Ramos (cell line): Measurements from ENCODE around the gene PPIA.
"Not testable (repeated sequence)": the region's sequence is repeated elsewhere in the genome, so short reads cannot be mapped to it uniquely, and the experiment has no call there.

Experiments used
- in situ Hi-C: fragments of 300-500 bp; cut with MboI; formaldehyde crosslinking; loops from one replicate; pipeline ENCODE4 v1.14.3; 2022; ENCODE audit warnings: low sequenced_read_pairs; ENCODE audit not compliant: unreplicated experiment

The PPIA gene

DNA sequence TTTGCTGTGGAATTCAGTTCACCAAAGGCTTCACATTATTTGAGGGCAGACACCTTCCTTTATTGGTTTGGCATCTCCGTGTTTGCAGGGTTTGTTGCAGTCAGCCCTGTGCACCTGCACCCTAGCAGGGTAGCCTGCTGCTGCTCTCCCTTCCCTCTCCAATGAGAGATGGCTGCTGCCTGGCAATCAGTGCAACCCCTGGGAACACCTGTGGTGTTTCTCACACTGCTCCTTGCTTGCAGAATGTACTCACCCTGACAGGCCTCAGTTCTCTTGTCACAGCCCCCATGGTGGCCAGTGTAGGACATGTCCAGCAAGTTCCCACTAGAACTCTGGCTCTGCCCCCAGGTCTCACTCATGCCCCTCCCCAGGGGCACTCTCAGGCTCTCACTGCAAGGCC, 12.1 kb upstream of the PPIA start:
- in situ Hi-C loops, result no loop called here

DNA sequence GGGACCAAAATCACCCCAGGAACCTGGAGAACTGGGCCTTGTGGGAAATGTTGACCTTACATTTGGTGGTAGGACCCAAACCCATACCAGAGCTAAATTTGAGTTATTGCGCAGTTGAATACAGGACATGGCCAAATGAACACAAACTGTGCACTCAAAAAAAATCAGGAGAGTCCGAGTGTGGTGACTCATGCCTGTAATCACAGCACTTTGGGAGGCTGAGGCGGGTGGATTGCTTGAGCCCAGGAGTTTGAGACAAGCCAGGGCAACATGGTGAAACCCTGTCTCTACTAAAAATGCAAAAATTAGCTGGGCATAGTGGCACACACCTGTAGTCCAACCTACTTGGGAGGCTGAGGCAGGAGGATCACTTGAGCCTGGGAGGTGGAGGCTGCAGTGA, 11.3 kb upstream of the PPIA start:
- in situ Hi-C loops, result not testable (repeated sequence)

DNA sequence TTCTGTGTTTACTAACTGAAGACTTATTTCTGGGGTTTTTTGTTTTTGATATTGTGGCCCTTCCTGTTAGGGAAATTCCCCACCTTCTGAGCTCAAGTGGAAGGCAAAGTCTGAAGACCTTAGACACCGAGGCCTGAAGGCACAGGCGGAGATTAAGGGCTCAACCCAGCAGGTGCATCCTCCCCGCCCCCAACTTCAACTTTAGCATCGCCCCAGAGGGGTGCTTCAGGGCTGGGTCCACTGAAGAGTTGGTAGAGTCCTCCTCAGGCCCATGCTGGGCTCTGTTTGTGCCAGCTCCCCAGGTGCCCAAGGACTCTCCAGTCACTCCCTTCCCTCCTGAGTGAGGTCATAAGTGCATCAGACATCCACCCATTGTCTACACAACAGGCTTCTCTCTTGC, 9.4 kb upstream of the PPIA start:
- in situ Hi-C loops, result no loop called here

DNA sequence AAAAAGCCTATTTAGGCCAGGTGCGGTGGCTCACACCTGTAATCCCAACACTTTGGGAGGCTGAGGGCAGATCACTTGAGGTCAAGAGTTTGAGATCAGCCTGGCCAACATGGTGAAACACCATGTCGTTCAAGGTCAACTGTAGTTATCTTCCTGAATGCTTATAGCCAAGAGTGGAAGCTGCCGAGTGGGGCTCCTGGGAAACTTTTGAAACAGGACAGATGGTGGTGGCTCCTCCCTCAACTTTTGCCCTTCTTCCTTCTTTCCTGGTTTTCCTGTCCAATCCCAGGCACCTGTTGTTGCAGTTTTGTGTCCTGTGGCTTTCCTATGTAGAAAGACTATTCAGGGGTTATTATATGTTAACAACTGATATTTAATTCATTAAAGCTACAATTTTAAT, 8.7 kb upstream of the PPIA start:
- in situ Hi-C loops, result no loop called here

DNA sequence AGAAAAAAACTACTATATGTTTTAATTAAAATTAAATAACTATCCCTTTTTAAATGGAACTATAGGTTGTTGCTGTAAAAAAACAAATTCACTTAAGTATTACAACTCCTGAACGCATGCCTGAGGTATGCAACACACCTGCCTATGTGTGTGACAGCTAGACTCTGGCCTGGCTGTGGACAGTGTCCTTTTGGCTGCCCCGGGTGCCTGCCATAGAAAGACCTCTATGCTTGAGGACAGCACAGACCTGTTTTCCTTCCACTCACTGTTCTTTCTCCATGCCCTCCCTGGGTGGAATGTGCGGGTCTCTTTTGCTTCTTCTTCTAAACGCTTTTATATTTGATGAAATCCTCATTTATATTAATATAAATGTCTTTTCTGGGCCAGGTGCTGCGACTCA, 6.5 kb upstream of the PPIA start:
- in situ Hi-C loops, result no loop called here

DNA sequence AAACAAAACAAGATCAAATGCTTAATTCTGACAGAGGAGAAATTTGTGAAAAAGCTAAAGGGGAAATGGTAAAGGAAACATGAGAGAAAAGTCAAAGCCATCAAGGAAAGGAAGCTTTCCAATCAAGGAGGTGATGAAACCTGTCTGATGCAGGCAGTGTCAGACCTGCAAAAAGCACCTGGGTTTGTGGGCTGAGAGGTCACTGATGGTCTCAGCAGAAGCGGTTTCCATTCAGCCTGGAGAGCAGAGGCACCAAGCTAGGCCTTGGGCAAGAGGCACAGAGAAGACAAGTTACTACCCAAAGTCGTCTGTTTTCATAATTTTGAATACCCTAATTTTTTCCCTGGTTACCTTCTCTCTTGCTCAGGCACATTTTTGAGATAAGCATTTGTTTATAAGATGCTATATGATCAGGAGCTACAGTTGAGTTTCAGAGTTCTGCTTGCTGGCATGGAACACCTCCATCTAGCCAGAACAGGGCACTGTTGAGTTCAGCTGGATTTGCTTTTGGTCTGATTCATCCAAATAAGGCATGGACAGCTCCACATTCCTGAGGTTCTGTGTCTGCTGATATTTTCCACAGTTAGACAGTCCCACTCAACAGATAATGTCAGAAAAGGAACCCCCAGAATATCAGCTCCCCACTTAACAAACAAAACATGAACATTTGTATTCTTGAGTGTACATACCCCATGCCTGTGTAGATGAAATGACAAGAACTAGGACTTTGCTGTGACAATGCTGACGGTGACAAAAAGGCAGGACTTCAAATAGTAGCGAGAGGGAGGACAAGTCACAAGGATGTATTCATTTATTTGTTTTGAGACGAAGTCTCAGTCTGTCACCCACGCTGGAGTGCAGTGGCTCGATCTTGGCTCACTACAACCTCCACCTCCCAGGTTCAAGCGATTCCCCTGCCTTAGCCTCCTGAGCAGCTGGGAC, 4.9 kb upstream of the PPIA start:
- in situ Hi-C loops, result no loop called here

DNA sequence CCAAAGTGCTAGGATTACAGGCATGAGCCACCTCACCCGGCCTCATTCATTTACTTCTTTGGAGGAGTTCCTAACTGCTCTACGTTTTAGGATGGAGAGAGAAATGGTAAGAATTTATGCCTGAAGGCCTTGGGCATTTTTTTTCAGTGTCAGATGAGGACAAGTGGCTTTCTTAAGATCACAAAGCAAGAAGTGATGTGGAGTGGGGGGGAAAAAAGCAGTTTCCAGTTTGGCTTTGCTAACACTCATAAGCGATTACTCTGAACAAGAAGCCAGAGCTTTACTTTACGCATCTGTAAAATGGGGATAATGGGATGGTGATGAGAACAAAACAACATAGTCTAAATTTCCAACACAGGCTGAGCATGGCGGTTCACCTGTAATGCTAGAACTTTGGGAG, 2.6 kb upstream of the PPIA start:
- in situ Hi-C loops, result no loop called here

DNA sequence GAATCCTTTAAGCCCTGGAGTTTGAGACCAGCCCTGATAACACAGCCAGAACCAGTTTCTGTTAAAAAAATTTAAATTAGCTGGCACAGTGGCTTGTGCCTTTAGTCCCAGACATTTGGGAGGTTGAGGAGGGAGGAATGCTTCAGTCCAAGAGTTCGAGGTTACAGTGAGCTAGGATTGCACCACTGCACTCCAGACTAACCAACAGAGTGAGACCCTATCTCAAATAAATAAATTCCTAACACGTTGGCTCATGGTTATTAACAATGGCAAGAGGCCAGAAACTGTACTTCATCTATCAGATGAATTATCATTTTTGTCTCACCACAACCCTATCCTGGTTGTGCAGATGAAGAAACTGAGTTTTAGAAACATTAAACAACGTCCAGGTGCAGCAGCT, 2.1 kb upstream of the PPIA start:
- in situ Hi-C loops, result no loop called here

DNA sequence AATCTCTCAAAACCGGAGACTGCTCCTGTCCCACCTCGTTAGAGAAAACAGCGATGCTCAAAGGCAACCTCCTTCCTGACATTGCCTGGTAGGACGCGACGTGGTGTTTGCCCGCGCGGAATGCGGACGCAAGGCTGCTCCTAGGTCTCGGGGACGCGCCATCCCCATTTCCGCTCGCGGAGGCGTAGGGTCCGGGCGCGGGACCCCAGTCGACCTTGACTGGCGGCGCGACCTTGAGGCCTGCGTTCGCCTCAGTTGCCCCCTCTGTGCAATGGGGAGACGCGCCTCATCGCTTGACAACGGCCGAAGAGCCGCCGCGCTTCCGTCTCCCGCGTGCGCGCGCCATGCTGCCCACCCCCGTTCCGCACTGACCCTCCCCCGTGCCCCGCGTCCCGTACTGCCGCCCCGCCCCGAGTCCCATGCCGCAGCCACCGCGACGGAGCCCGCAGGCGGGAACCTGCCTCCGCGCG, 412 bp upstream of the PPIA start:
- in situ Hi-C loops, result no loop called here

DNA sequence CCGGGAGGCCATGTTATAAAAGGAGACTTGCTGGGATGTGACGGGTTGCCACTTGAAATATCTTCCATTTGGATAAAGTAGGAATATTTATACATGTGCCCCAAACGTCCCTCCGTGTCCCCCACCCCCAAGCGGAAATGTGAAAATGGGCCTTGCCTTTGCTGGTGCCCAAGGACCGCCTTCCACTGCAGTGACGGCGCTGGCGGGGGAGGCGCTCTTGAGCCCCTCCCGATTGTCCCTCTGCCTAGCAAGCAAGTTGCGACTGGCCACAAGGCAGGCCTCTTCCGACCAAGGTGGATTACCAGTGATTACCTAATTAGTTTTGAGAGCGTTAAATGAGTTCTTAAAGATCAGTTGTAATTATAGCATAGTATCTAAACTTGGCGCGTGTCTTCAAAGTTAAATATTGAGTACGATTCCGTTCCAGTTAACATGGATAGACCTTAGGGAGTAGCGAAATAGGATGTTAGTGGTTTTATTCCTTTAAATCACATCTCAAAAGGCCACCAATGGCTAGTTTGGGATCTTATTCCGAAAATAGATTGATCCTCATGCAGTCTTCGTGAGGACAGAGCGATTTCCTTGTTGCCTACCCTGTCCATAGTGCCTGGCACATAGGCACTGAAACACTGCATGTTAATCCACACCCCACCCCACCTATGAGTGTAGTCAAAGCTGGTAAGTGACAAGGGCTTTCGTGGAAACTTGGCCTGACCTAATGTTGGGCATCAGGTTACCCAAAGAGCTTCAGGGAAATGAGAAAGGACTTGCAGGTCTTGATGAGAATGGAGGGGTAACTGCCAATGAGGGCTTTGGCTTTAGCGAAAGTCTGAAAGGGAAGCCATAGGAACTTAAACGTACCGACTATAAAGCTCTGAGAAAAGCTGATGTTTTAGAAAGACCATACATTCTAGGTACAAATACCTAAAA, 1.1 kb downstream of the PPIA start:
- in situ Hi-C loops, result no loop called here

DNA sequence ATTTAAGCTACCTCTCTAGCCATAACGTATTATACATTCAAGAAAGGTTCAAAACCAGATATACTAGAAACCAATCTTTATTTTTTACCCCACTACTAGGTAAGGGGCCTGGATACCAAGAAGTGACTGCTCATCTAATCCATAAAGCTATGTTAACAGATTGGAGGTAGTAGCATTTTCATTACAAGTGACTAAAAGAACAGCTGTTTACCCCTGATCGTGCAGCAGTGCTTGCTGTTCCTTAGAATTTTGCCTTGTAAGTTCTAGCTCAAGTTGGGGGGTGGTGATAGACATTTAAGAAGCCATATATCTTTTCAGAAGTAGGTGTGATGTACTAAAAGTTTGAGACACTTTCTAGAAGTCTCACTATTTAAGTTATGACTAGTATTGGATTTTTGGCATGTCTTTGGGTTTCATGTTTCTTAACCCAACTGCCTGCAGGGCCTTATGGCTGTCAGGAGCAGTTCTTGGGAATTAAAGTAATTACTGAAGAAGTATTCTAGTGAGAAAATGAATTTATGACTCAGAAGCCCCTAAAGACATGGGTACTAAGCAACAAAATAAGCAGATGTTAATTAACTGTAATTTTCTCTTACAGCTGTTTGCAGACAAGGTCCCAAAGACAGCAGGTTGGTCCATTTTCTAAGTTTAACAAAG, 2.3 kb downstream of the PPIA start:
- in situ Hi-C loops, result no loop called here

DNA sequence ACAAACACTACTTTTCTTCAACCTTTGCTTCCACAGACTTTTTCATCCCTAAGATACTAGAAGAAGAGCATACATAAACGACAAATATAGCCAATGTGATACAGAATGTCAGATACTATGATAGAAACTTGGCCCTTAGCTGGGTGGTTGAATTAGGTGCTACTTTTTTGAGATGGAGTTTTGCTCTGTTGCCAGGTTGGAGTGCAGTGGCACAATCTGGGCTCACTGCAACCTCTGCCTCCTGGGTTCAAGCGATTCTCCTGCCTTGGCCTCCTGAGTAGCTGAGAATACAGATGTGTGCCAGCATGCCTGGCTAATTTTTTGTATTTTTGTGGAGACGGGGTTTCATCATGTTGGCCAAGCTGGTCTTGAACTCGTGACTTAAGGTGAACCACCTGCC, 3.5 kb downstream of the PPIA start:
- in situ Hi-C loops, result no loop called here

DNA sequence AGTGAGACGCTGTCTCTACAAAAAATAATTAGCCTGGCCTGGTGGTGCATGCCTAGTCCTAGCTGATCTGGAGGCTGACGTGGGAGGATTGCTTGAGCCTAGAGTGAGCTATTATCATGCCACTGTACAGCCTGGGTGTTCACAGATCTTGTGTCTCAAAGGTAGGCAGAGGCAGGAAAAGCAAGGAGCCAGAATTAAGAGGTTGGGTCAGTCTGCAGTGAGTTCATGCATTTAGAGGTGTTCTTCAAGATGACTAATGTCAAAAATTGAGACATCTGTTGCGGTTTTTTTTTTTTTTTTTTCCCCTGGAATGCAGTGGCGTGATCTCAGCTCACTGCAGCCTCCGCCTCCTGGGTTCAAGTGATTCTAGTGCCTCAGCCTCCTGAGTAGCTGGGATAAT, 5.4 kb downstream of the PPIA start:
- in situ Hi-C loops, result no loop called here

DNA sequence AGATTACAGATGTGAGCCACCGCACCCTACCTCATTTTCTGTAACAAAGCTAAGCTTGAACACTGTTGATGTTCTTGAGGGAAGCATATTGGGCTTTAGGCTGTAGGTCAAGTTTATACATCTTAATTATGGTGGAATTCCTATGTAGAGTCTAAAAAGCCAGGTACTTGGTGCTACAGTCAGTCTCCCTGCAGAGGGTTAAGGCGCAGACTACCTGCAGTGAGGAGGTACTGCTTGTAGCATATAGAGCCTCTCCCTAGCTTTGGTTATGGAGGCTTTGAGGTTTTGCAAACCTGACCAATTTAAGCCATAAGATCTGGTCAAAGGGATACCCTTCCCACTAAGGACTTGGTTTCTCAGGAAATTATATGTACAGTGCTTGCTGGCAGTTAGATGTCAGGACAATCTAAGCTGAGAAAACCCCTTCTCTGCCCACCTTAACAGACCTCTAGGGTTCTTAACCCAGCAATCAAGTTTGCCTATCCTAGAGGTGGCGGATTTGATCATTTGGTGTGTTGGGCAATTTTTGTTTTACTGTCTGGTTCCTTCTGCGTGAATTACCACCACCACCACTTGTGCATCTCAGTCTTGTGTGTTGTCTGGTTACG, 6.0 kb downstream of the PPIA start:
- in situ Hi-C loops, result no loop called here

DNA sequence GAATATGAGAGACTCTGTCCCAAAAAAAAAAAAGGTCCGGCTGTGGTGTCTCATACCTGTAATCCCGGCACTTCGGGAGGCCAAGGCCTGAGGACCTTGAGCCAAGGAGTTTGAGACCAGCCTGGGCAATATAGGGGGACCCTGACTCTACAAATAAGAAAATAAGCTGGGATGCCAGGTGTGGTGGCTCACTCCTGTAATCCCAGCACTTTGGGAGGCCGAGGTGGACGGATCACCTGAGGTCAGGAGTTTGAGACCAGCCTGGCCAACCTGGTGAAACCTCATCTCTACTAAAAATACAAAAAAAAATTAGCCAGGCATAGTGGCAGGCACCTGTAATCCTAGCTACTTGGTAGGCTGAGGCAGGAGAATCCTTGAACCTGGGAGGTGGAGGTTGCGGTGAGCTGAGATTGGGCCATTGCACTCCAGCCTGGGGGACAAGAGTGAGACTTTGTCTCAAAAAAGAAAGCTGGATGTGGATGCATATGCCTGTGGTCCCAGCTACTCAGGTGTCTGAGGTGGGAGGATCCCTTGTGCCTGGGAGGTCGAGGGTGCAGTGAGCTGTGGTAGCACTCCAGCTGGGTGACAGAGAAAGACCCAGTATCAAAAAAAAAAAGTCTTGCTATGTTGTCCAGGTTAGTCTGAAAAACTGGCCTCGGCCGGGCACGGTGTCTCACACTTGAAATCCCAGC, 7.5 kb downstream of the PPIA start:
- in situ Hi-C loops, result not testable (repeated sequence)

DNA sequence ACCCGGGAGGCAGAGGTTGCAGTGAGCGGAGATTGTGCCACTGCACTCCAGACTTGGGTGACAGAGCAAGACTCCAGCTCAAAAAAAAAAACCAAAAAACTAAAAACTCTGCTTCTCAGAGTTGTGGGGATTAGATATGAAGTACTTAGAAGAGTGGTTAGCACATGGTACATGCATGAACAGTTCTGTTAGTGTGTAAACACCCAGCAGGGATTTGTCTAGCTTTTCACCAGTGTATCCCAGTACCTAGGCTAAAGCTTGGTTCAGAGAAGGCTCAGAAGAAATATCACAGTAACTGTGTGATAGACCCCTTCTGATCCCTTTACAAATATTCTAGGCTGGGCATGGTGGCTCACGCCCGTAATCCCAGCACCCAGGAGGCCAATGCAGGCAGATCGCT, 9.5 kb downstream of the PPIA start:
- in situ Hi-C loops, result no loop called here

DNA sequence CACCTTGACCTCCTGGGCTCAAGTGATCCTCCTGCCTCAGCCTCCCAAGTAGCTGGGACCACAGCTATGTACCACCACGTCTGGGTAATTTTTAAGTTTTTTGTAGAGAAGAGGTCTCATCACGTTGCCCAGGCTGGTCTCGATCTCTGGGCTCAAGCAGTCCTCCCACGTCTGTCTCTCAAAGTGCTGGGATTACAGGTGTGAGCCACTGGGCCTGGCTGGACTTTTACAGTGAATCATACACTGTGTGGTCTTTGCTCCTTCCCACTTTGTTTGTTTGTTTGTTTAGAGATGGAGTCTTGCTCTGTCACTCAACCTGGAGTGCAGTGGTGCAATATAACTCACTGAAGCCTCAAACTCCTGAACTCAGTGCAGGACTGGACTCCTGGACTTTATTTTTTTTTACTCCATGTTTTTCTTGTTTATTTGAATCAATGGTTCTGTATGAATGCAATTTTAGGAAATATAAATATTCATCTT, 12.5 kb downstream of the PPIA start:
- in situ Hi-C loops, result no loop called here

DNA sequence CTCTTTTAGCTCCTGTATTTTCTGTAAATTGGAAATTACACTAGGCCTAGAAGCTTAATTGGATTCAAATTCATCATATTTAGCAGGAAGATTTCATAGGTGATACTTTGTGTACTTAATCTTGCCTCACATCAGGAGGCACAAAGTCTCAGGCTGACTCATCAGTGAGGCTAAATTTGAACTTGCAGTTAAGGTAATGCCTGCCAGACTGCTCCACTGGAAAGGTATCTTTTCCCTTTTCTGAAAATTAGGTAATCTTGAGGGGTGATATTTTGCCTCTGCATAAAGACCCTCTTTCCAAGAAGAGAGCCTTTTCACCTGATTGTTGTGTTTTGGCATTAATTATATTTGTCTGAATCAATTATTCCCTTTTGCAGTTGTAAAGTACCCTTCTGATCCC, 14.6 kb downstream of the PPIA start:
- in situ Hi-C loops, result no loop called here

DNA sequence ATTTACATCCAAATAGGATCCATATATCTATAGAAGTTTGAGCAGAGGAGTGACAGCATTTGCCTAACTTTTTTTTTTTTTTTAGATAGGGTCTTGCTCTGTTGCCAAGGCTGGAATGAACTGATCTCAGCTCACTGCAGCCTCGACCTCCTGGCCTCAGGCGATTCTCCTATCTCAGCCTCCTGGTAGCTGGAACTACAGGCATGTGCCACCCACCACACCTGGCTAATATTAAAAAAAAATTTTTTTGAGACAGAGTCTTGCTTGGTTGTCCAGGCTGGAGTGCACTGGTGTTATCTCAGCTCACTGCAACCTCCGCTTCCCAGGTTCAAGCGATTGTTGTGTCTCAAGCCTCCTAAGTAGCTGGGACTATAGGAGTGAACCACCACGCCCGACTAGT, 15.1 kb downstream of the PPIA start:
- in situ Hi-C loops, result no loop called here

DNA sequence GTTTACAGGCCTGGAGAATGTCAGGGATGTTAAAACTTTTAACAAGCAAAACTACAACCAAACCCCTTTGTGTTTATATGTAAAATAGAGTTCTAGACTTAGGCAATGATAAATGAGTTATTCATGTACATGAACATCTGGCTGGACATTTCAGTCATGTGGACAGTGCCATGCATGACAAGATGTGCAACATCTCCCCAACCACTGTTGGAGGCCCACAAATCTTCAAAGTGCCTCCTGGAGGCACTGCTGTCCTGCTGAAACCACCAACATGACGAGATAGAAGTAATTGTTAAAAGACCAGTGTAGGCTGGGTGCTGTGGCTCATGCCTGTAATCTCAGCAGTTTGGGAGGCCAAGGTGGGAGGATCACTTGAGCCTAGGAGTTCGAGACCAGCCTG, 18.4 kb downstream of the PPIA start:
- in situ Hi-C loops, result no loop called here
